Gastroesophageal sphincter (tissue), 3 donors: ENCODE measurements around the gene VAV2.

Experiments used
- EP300 ChIP-seq: sonication (generic); formaldehyde crosslinking; IDR thresholded peaks from one replicate; pipeline ENCODE4 v1.6.1; 2017; ENCODE audit warnings: antibody characterized with exemption, mild to moderate bottlenecking
- POLR2A ChIP-seq, 2 donors: fragments of 450-650 bp; IDR thresholded peaks; one replicate each; pipeline ENCODE4 v1.6.1; 2017; ENCODE audit warnings: antibody characterized with exemption in 2 of 2, mild to moderate bottlenecking in 2 of 2, moderate library complexity in 1 of 2
- TF ChIP-seq, protein P1 (sequence below), 4 experiments: fragments of 200-600 bp in 2 of 4; fragments of 450-650 bp in 2 of 4; sonication (generic) in 1 of 4; IDR thresholded peaks; one replicate each; pipeline ENCODE4 v1.5.1; 2017 to 2019; ENCODE audit warnings: antibody characterized with exemption in 4 of 4, mild to moderate bottlenecking in 2 of 4, moderate library complexity in 2 of 4

GRCh38 chr9:133830310-133830709 lies 161.8 kb downstream of the VAV2 start:
- TF ChIP-seq, protein P1, sequence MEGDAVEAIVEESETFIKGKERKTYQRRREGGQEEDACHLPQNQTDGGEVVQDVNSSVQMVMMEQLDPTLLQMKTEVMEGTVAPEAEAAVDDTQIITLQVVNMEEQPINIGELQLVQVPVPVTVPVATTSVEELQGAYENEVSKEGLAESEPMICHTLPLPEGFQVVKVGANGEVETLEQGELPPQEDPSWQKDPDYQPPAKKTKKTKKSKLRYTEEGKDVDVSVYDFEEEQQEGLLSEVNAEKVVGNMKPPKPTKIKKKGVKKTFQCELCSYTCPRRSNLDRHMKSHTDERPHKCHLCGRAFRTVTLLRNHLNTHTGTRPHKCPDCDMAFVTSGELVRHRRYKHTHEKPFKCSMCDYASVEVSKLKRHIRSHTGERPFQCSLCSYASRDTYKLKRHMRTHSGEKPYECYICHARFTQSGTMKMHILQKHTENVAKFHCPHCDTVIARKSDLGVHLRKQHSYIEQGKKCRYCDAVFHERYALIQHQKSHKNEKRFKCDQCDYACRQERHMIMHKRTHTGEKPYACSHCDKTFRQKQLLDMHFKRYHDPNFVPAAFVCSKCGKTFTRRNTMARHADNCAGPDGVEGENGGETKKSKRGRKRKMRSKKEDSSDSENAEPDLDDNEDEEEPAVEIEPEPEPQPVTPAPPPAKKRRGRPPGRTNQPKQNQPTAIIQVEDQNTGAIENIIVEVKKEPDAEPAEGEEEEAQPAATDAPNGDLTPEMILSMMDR (IDR thresholded peaks at IDR 0.05): no peak
- TF ChIP-seq EP300 (no peak), POLR2A (IDR thresholded peaks at IDR 0.05) (no peak)
